SU-DHL-6 (cell line): ENCODE results near the gene GNA14.

ENCODE experiments used
- EZH2phosphoT487 ChIP-seq: fragments of 200-600 bp; sonication (generic), shearing (Covaris generic); conservative IDR thresholded peaks from 2 replicates; pipeline ENCODE4 v1.6.1; 2018; ENCODE audit warnings: mild to moderate bottlenecking, antibody characterized with exemption, low read length, moderate library complexity, mixed read lengths
- TF ChIP-seq, protein P1 (sequence below): fragments of 200-600 bp; sonication (generic); IDR thresholded peaks from one replicate; pipeline ENCODE4 v1.5.1; 2017; ENCODE audit warnings: antibody characterized with exemption, mild to moderate bottlenecking, low read length, moderate library complexity; ENCODE audit not compliant: insufficient read depth, poor library complexity, severe bottlenecking

DNA sequence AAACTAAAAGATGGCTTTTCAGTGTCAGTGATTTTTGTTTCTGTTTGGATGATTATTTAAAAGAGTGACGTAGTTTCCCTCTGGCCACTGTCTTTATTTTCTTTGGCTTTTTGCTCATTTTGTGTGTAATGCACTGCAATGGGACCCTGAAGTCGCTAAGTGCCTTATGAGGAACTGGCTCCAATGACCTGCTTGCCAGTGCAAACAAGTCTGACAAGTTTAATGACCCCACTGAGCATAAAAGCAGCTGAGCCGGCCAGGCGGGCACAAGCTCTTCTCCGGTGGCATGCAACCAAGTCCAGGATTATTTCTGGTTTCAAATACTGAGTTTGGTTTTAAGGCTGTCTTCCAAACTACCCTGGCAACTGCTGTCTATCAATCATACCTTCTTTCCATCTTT is 15.6 kb upstream of the GNA14 start:
- TF ChIP-seq EZH2phosphoT487, result no peak
- TF ChIP-seq, protein P1, sequence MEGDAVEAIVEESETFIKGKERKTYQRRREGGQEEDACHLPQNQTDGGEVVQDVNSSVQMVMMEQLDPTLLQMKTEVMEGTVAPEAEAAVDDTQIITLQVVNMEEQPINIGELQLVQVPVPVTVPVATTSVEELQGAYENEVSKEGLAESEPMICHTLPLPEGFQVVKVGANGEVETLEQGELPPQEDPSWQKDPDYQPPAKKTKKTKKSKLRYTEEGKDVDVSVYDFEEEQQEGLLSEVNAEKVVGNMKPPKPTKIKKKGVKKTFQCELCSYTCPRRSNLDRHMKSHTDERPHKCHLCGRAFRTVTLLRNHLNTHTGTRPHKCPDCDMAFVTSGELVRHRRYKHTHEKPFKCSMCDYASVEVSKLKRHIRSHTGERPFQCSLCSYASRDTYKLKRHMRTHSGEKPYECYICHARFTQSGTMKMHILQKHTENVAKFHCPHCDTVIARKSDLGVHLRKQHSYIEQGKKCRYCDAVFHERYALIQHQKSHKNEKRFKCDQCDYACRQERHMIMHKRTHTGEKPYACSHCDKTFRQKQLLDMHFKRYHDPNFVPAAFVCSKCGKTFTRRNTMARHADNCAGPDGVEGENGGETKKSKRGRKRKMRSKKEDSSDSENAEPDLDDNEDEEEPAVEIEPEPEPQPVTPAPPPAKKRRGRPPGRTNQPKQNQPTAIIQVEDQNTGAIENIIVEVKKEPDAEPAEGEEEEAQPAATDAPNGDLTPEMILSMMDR, result no peak
